ENCODE results near the gene TYMP. TPM values are rescaled to one million over a fixed set of nuclear protein-coding genes. Genes with fewer than 3 reads are reported as not detected.

The TYMP gene
- total and polyA plus RNA-seq, 10 of the 15 experiments (the other 5 are each of a cell fraction or from before 2014, with no cell fraction given), result 0.42 to 57.8 (median 24.6) TPM

- TF ChIP-seq, protein P1, sequence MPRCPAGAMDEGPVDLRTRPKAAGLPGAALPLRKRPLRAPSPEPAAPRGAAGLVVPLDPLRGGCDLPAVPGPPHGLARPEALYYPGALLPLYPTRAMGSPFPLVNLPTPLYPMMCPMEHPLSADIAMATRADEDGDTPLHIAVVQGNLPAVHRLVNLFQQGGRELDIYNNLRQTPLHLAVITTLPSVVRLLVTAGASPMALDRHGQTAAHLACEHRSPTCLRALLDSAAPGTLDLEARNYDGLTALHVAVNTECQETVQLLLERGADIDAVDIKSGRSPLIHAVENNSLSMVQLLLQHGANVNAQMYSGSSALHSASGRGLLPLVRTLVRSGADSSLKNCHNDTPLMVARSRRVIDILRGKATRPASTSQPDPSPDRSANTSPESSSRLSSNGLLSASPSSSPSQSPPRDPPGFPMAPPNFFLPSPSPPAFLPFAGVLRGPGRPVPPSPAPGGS (IDR thresholded peaks at IDR 0.05; ENCODE audit: borderline replicate concordance, insufficient read depth, low read depth, low read length, poor library complexity, severe bottlenecking), result no peak
- peak; percentile 64; the same call in 1 of the 2 replicates for TF ChIP-seq PAX5 (IDR thresholded peaks at IDR 0.05; ENCODE audit: borderline replicate concordance, low read depth, low read length)
- H3K4me1 ChIP-seq (ENCODE audit: control insufficient read depth, insufficient read depth, low read length), result peaks cover 7% of the 10 kb centered on the region
- no peak overlapping the region for H3K4me2 ChIP-seq (ENCODE audit: control insufficient read depth, insufficient read depth)
- 61% methylated on average over 13 of the region's 13 CpGs for WGBS (ENCODE audit: insufficient coverage, insufficient replicate concordance, low lambda C conversion rate, missing lambda C conversion rate)
- in situ Hi-C loops (cut with MboI) (no loop called here), intact Hi-C loops (cut with micrococcal nuclease; ENCODE audit: unreplicated experiment) (no loop called here)
- no peaks in the 10 kb centered on the region for H4K20me1 ChIP-seq (ENCODE audit: control insufficient read depth, insufficient read depth)
- ChIA-PET SMC1A (ENCODE audit: uncharacterized antibody, unreplicated experiment) (no interaction called here), POLR2A (interaction anchor here (0.6 to 0.8 kb wide), 2 partner anchors 12 to 19 kb away, joined by 3 to 4 read pairs; partner anchors contain the start of gene CHKB), RAD21 (ENCODE audit: unreplicated experiment) (interaction anchor here (1.1 kb wide), 1 partner anchor 13 kb away, joined by 3 read pairs; the partner anchor contains the start of gene CHKB), CTCF (no interaction called here)
- no TSS peak for BruUV-seq (replicated peaks)
- no peak overlapping the region for H2AFZ ChIP-seq (ENCODE audit: control insufficient read depth, low read depth, low read length)
- no peak overlapping the region for H3K27ac ChIP-seq (ENCODE audit: control insufficient read depth, insufficient read depth)
- H3K36me3 ChIP-seq (ENCODE audit: control insufficient read depth in 2 of 2, insufficient read depth in 2 of 2, low read length in 1 of 2), result peaks cover 14 to 20% of the 10 kb centered on the region in 2 experiments; a peak in 3 of 4 replicates
- H3K27me3 ChIP-seq (replicated peaks in 1 of 2; ENCODE audit: control insufficient read depth in 2 of 2, insufficient read depth in 2 of 2, low read length in 1 of 2), result no peaks in the 10 kb centered on the region
- no peaks in the 10 kb centered on the region for H3K79me2 ChIP-seq (ENCODE audit: control insufficient read depth, insufficient read depth, low read length)
- H3K9ac ChIP-seq (ENCODE audit: control insufficient read depth, insufficient read depth, low read length), result no peak overlapping the region
- no peaks in the 10 kb centered on the region for H3K9me3 ChIP-seq (replicated peaks; ENCODE audit: control insufficient read depth, insufficient read depth, low read length)
- no peak overlapping the region for H3K4me3 ChIP-seq
- peak; percentile 89 for ATAC-seq
- FAIRE-seq, result no peak
- DNase-seq (ENCODE audit: low read depth, low spot score), result no peak
These were observed 40.2 kb upstream of the TYMP start for GRCh38 chr22:50569896-50570535.

DNA sequence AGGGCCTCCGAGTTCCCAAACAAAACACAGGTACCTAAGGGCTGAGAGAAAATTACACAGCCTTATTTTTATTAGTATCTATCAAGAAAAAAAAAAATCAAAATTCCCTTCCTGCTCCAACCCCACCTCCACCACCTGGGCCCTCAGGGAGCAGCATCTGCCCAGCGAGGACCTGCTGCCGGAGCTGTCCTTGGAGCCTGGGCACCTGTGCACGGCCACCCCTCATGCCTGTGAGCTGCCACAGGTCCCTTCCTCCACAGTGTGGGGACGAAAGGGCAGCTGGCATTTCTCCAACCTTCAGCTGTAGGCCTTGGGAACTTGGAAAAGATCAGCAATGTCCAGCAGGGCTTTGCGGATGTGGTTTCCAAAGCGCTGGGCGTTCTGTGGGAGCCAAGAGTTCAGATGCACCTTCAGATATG, 39.2 kb upstream of the TYMP start:
- Histone ChIP-seq H3K4me3 (no peak overlapping the region), H3K36me3 (ENCODE audit: control insufficient read depth in 2 of 2, insufficient read depth in 2 of 2, low read length in 1 of 2) (peaks cover 14 to 17% of the 10 kb centered on the region in 2 experiments; a peak in 3 of 4 replicates), H3K27ac (ENCODE audit: control insufficient read depth, insufficient read depth) (no peak overlapping the region), H3K27me3 (replicated peaks in 1 of 2; ENCODE audit: control insufficient read depth in 2 of 2, insufficient read depth in 2 of 2, low read length in 1 of 2) (no peaks in the 10 kb centered on the region), H3K9me3 (replicated peaks; ENCODE audit: control insufficient read depth, insufficient read depth, low read length) (no peaks in the 10 kb centered on the region), H3K4me2 (ENCODE audit: control insufficient read depth, insufficient read depth) (no peak overlapping the region), H3K4me1 (ENCODE audit: control insufficient read depth, insufficient read depth, low read length) (peaks cover 7% of the 10 kb centered on the region), H3K9ac (ENCODE audit: control insufficient read depth, insufficient read depth, low read length) (no peak overlapping the region), H2AFZ (ENCODE audit: control insufficient read depth, low read depth, low read length) (no peak overlapping the region), H3K79me2 (ENCODE audit: control insufficient read depth, insufficient read depth, low read length) (no peaks in the 10 kb centered on the region), H4K20me1 (ENCODE audit: control insufficient read depth, insufficient read depth) (no peaks in the 10 kb centered on the region)
- TF ChIP-seq KLF5 (IDR thresholded peaks at IDR 0.05; ENCODE audit: partially characterized antibody), result no peak
- ChIA-PET RAD21 (ENCODE audit: unreplicated experiment) (interaction anchor here (1.1 kb wide), 1 partner anchor 14 kb away, joined by 3 read pairs; the partner anchor contains the start of gene CHKB), CTCF (no interaction called here), SMC1A (ENCODE audit: uncharacterized antibody, unreplicated experiment) (no interaction called here), POLR2A (interaction anchor here (0.6 kb wide), 1 partner anchor 18 kb away, joined by 4 read pairs; no protein-coding TSS in a partner anchor)
- ATAC-seq (no peak), DNase-seq (ENCODE audit: low read depth, low spot score) (no peak), FAIRE-seq (no peak)
- in situ Hi-C loops (cut with MboI), result no loop called here
- intact Hi-C loops (cut with micrococcal nuclease; ENCODE audit: unreplicated experiment), result no loop called here
- BruUV-seq (replicated peaks), result no TSS peak
- 85% methylated on average over 8 of the region's 8 CpGs for WGBS (ENCODE audit: insufficient coverage, insufficient replicate concordance, low lambda C conversion rate, missing lambda C conversion rate)
